ENCODE results near the gene GK2. TPM values are rescaled to one million over a fixed set of nuclear protein-coding genes. Genes with fewer than 3 reads are reported as not detected.

GK2 gene
- total RNA-seq, 1 experiment from 2014 or later = not detected

- CTCF ChIA-PET = no interaction called here
- BruUV-seq (replicated peaks) = no TSS peak
- no peaks in the 10 kb centered on the region for H3K36me3 ChIP-seq (ENCODE audit: low read depth)
Measured at GRCh38 chr4:79395841-79396240, 12.2 kb downstream of the GK2 start.

GRCh38 chr4:79390890-79391289 is 17.1 kb downstream of the GK2 start:
- Histone ChIP-seq H4K20me1 (ENCODE audit: insufficient read depth) (no peaks in the 10 kb centered on the region), H3K79me2 (ENCODE audit: low read depth) (no peaks in the 10 kb centered on the region), H3K9me3 (ENCODE audit: insufficient read depth, low read depth) (no peaks in the 10 kb centered on the region), H3F3A (ENCODE audit: insufficient read depth, low read depth) (no peaks in the 10 kb centered on the region), H3K9me2 (ENCODE audit: insufficient read depth) (no peaks in the 10 kb centered on the region), H3K36me3 (ENCODE audit: low read depth) (no peaks in the 10 kb centered on the region), H2AFZ (no peak overlapping the region), H3K27ac (no peak overlapping the region), H3K27me3 (ENCODE audit: insufficient read depth, low read depth) (no peaks in the 10 kb centered on the region), H3K4me3 (no peak overlapping the region), H3K4me1 (replicated peaks; ENCODE audit: insufficient read depth) (no peaks in the 10 kb centered on the region), H3K4me2 (no peak overlapping the region)
- intact Hi-C loops (cut with micrococcal nuclease; ENCODE audit: unreplicated experiment) = no loop called here
- ChIA-PET CTCF (no interaction called here), POLR2A (ENCODE audit: unreplicated experiment) (no interaction called here)
- no TSS peak for BruUV-seq (replicated peaks)
- no peak for DNase-seq
- TF ChIP-seq EZH2 (IDR thresholded peaks at IDR 0.05; ENCODE audit: low read depth) = no peak
- no peak for TF ChIP-seq CTCF (conservative IDR thresholded peaks at IDR 0.05)

More at GRCh38 chr4:79395841-79396240, 12.2 kb downstream of the GK2 start:
- H2AFZ ChIP-seq = no peak overlapping the region
- H4K20me1 ChIP-seq (ENCODE audit: insufficient read depth) = no peaks in the 10 kb centered on the region
- H3K4me2 ChIP-seq = no peak overlapping the region
- DNase-seq = no peak
- H3F3A ChIP-seq (ENCODE audit: insufficient read depth, low read depth) = no peaks in the 10 kb centered on the region
- no peaks in the 10 kb centered on the region for H3K27me3 ChIP-seq (ENCODE audit: insufficient read depth, low read depth)
- H3K4me1 ChIP-seq (replicated peaks; ENCODE audit: insufficient read depth) = no peaks in the 10 kb centered on the region
- POLR2A ChIA-PET (ENCODE audit: unreplicated experiment) = no interaction called here
- TF ChIP-seq CTCF (conservative IDR thresholded peaks at IDR 0.05) (no peak), EZH2 (IDR thresholded peaks at IDR 0.05; ENCODE audit: low read depth) (no peak)
- H3K27ac ChIP-seq = no peak overlapping the region
- intact Hi-C loops (cut with micrococcal nuclease; ENCODE audit: unreplicated experiment) = no loop called here
- no peaks in the 10 kb centered on the region for H3K9me3 ChIP-seq (ENCODE audit: insufficient read depth, low read depth)
- H3K4me3 ChIP-seq = no peak overlapping the region
- H3K79me2 ChIP-seq (ENCODE audit: low read depth) = no peaks in the 10 kb centered on the region
- H3K9me2 ChIP-seq (ENCODE audit: insufficient read depth) = no peaks in the 10 kb centered on the region

- no peaks in the 10 kb centered on the region for H4K20me1 ChIP-seq (ENCODE audit: insufficient read depth)
- CTCF ChIA-PET = no interaction called here
- intact Hi-C loops (cut with micrococcal nuclease; ENCODE audit: unreplicated experiment) = no loop called here
Measured at GRCh38 chr4:79385641-79386040, 22.4 kb downstream of the GK2 start.

More at GRCh38 chr4:79385641-79386040, 22.4 kb downstream of the GK2 start:
- Histone ChIP-seq H3K9me3 (ENCODE audit: insufficient read depth, low read depth) (no peaks in the 10 kb centered on the region), H3K36me3 (ENCODE audit: low read depth) (no peaks in the 10 kb centered on the region), H3K4me2 (no peak overlapping the region), H3K27me3 (ENCODE audit: insufficient read depth, low read depth) (no peaks in the 10 kb centered on the region), H3F3A (ENCODE audit: insufficient read depth, low read depth) (no peaks in the 10 kb centered on the region), H3K79me2 (ENCODE audit: low read depth) (no peaks in the 10 kb centered on the region), H3K9me2 (ENCODE audit: insufficient read depth) (no peaks in the 10 kb centered on the region), H2AFZ (no peak overlapping the region), H3K4me1 (replicated peaks; ENCODE audit: insufficient read depth) (no peaks in the 10 kb centered on the region), H3K4me3 (no peak overlapping the region), H3K27ac (no peak overlapping the region)
- no peak for DNase-seq
- POLR2A ChIA-PET (ENCODE audit: unreplicated experiment) = no interaction called here
- BruUV-seq (replicated peaks) = no TSS peak
- TF ChIP-seq CTCF (conservative IDR thresholded peaks at IDR 0.05) = no peak
- TF ChIP-seq EZH2 (IDR thresholded peaks at IDR 0.05; ENCODE audit: low read depth) = no peak

All from PC-9 (cell line).